ENCODE results near the gene CREBZF.

CREBZF gene

GRCh38 chr11:85643191-85643614, 21.7 kb downstream of the CREBZF start:
- no peak for TF ChIP-seq EP300 (IDR thresholded peaks at IDR 0.05; ENCODE audit: borderline replicate concordance)
- no peak for TF ChIP-seq CREB1 (IDR thresholded peaks at IDR 0.05; ENCODE audit: low read depth)
- no peak for TF ChIP-seq TEAD4 (IDR thresholded peaks at IDR 0.05)
- no peak for TF ChIP-seq EGR1 (IDR thresholded peaks at IDR 0.05)
- TF ChIP-seq YY1 (IDR thresholded peaks at IDR 0.05; ENCODE audit: low read depth) = no peak
- no peak for TF ChIP-seq TCF12 (IDR thresholded peaks at IDR 0.05; ENCODE audit: low read depth)
- no peak for TF ChIP-seq NFIC (IDR thresholded peaks at IDR 0.05)
- TF ChIP-seq ZBTB7A (IDR thresholded peaks at IDR 0.05; ENCODE audit: low read depth) = no peak
- TF ChIP-seq RAD21 (IDR thresholded peaks at IDR 0.05; ENCODE audit: low read depth) = no peak
- no peak for TF ChIP-seq CEBPB (IDR thresholded peaks at IDR 0.05)
- no peak for TF ChIP-seq REST (IDR thresholded peaks at IDR 0.05; ENCODE audit: low read depth)
- TF ChIP-seq MAX (IDR thresholded peaks at IDR 0.05) = no peak
- no peak for TF ChIP-seq TAF1 (IDR thresholded peaks at IDR 0.05; ENCODE audit: low read depth)
- no peak for TF ChIP-seq FOXM1 (IDR thresholded peaks at IDR 0.05; ENCODE audit: borderline replicate concordance, low read depth)
- no peak for TF ChIP-seq USF1 (IDR thresholded peaks at IDR 0.05)

DNA sequence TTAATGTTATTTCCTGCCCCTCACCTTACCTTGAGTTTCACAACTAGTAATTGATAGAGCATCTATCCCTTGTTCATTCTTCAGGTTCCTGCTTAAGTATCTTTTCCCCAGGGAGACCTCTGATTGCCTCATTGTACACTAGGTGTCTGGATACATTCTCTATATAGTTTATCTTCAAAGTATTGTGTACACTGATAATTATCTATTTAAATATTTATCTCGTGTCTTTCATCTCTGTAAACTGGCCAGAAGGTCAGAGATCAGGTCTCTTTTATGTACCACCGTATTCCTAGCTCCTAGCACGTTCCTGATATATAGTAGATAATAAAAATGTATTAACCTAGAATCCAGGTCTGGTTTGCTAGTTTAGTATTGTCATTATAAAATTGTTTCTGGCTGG, 30.2 kb downstream of the CREBZF start:
- TF ChIP-seq USF1 (IDR thresholded peaks at IDR 0.05) (no peak), TEAD4 (IDR thresholded peaks at IDR 0.05) (no peak), REST (IDR thresholded peaks at IDR 0.05; ENCODE audit: low read depth) (no peak), FOXM1 (IDR thresholded peaks at IDR 0.05; ENCODE audit: borderline replicate concordance, low read depth) (no peak), MAX (IDR thresholded peaks at IDR 0.05) (no peak), TAF1 (IDR thresholded peaks at IDR 0.05; ENCODE audit: low read depth) (no peak), RAD21 (IDR thresholded peaks at IDR 0.05; ENCODE audit: low read depth) (no peak), EP300 (IDR thresholded peaks at IDR 0.05; ENCODE audit: borderline replicate concordance) (no peak), CREB1 (IDR thresholded peaks at IDR 0.05; ENCODE audit: low read depth) (no peak), YY1 (IDR thresholded peaks at IDR 0.05; ENCODE audit: low read depth) (no peak), NFIC (IDR thresholded peaks at IDR 0.05) (no peak), CEBPB (IDR thresholded peaks at IDR 0.05) (no peak)

DNA sequence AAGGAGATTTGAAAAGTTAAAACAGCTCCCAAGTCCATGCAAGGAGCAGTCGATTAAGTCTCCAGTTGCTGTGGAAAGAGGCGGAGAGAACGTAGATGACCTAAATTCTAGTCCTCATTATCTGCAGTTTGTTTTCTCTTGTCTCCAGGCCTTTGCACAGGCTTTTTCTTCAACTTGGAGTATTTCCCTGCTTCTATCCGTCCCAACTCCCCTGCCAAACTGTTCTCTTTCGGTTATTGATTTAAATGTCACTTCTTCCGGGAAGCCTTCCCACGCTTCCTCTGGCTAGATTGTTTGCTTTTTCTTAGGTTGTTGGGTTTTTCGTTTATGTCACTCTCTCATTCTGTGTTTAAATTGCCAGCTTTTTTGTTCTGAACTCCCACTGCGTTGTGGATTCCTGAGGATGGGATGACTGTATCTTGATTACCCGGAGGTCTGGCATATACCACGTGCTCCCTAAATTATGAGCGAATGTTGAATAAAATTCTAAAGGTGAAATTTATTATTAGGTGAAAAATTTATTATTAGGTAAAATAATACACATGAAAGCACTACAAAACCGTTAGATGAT, 36.1 kb downstream of the CREBZF start:
- no peak for TF ChIP-seq TEAD4 (IDR thresholded peaks at IDR 0.05)
- 0 out of 2 replicates have a peak, but pooled peaks have one; percentile 4 for TF ChIP-seq USF1 (IDR thresholded peaks at IDR 0.05)

DNA sequence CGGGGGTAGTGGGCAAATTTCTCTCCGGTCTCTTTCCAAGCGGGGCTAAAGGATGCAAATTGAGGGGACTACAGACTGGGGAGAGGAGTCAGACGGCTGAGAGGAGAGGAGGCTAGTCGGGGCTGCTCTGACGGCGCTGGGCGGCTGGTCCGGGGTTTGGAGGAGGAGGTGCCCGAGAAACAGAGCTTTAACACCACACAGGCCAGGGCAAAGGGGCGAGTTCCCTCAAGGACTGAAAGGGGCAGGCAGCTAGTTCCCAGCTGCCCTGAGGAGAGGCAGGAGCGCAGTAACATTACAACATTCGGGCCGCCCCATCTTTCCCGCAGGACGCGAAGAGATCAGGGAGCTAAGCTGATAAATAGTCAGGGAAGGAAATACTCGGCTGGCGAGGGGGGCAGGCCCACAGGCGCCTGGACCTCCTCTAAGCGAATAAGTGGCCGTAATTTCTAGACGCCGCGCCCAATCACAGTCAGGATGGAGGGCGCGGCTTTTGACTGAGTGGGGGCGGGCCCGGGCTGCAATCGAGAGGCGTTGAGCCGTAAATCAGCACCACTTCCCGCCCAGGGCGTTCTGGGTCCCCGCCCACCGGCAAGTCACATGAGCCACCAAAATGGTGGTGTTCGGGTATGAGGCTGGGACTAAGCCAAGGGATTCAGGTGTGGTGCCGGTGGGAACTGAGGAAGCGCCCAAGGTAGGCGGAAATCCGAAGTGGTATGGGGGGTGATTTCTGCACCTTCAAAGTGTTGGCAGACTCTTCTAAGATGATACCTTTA, 36.7 kb downstream of the CREBZF start, which contains the start of gene TMEM126B:
TMEM126B (plus strand) TSS at position 596 of the 773 bp plus-strand sequence; CDS start at position 611, 15 bp downstream.
- TF ChIP-seq TAF1 (IDR thresholded peaks at IDR 0.05; ENCODE audit: low read depth) = peak; percentile 71; the same call in 1 of the 2 replicates
- no peak; the same call in 1 of the 2 replicates for TF ChIP-seq TEAD4 (IDR thresholded peaks at IDR 0.05)
- peak; percentile 43; the same call in 1 of the 2 replicates for TF ChIP-seq FOXM1 (IDR thresholded peaks at IDR 0.05; ENCODE audit: borderline replicate concordance, low read depth)
- TF ChIP-seq MAX (IDR thresholded peaks at IDR 0.05) = peak; percentile 35
- TF ChIP-seq NFIC (IDR thresholded peaks at IDR 0.05) = peak; percentile 57
- peak; percentile 37; the same call in 1 of the 2 replicates for TF ChIP-seq EGR1 (IDR thresholded peaks at IDR 0.05)
- TF ChIP-seq TCF12 (IDR thresholded peaks at IDR 0.05; ENCODE audit: low read depth) = peak; percentile 36
- peak; percentile 97 for TF ChIP-seq USF1 (IDR thresholded peaks at IDR 0.05)
- TF ChIP-seq YY1 (IDR thresholded peaks at IDR 0.05; ENCODE audit: low read depth) = peak; percentile 93
- no peak for TF ChIP-seq RAD21 (IDR thresholded peaks at IDR 0.05; ENCODE audit: low read depth)
- no peak for TF ChIP-seq CEBPB (IDR thresholded peaks at IDR 0.05)
- no peak for TF ChIP-seq ZBTB7A (IDR thresholded peaks at IDR 0.05; ENCODE audit: low read depth)
- TF ChIP-seq CREB1 (IDR thresholded peaks at IDR 0.05; ENCODE audit: low read depth) = peak; percentile 22; the same call in 1 of the 2 replicates
- no peak for TF ChIP-seq REST (IDR thresholded peaks at IDR 0.05; ENCODE audit: low read depth)
- no peak for TF ChIP-seq EP300 (IDR thresholded peaks at IDR 0.05; ENCODE audit: borderline replicate concordance)

Data from Ishikawa (cell line).